ENCODE data around the gene ACADS.
"Not testable (repeated sequence)": the region's sequence is repeated elsewhere in the genome, so short reads cannot be mapped to it uniquely, and the experiment has no call there.

Gene ACADS

GRCh38 chr12:120726961-120727360, 1.3 kb downstream of the ACADS start:
- Mint-ChIP-seq H3K4me3 (no peak overlapping the region), H3K4me1 (peaks cover 15 to 26% of the 10 kb centered on the region in 2 donors), H3K9me3 (no peaks in the 10 kb centered on the region), H3K27ac (no peak overlapping the region), H3K27me3 (no peaks in the 10 kb centered on the region), H3K36me3 (peaks cover 34 to 40% of the 10 kb centered on the region in 2 donors)
- no peak for ATAC-seq (replicated peaks)
- no peak for DNase-seq

GRCh38 chr12:120732198-120732597, 6.6 kb downstream of the ACADS start:
- H3K9me3 Mint-ChIP-seq; H3K4me3 Mint-ChIP-seq; H3K27me3 Mint-ChIP-seq; H3K4me1 Mint-ChIP-seq; DNase-seq; H3K27ac Mint-ChIP-seq; ATAC-seq (replicated peaks): not testable (repeated sequence)
- peaks cover 21 to 22% of the 10 kb centered on the region in 2 donors for H3K36me3 Mint-ChIP-seq

- no peak overlapping the region for H3K4me3 Mint-ChIP-seq
- no peak overlapping the region for H3K27ac Mint-ChIP-seq
- H3K27me3 Mint-ChIP-seq, result no peaks in the 10 kb centered on the region
- no peak for ATAC-seq (replicated peaks)
- H3K36me3 Mint-ChIP-seq, result peaks cover 17 to 19% of the 10 kb centered on the region in 2 donors
- H3K9me3 Mint-ChIP-seq, result no peaks in the 10 kb centered on the region
- no peaks in the 10 kb centered on the region for H3K4me1 Mint-ChIP-seq
- DNase-seq, result no peak
Observed at GRCh38 chr12:120733574-120733973, 7.9 kb downstream of the ACADS start.

- Mint-ChIP-seq H3K9me3 (no peaks in the 10 kb centered on the region), H3K36me3 (peaks cover 17 to 19% of the 10 kb centered on the region in 2 donors)
Observed at GRCh38 chr12:120734210-120734609, 8.6 kb downstream of the ACADS start.

GRCh38 chr12:120735181-120735580, 9.6 kb downstream of the ACADS start:
- H3K4me1 Mint-ChIP-seq, result no peaks in the 10 kb centered on the region
- ATAC-seq (replicated peaks) (no peak), DNase-seq (no peak)
- no peak overlapping the region for H3K27ac Mint-ChIP-seq
- no peak overlapping the region for H3K4me3 Mint-ChIP-seq
- no peaks in the 10 kb centered on the region for H3K9me3 Mint-ChIP-seq
- peaks cover 11 to 12% of the 10 kb centered on the region in 2 donors for H3K36me3 Mint-ChIP-seq
- H3K27me3 Mint-ChIP-seq, result no peaks in the 10 kb centered on the region

More at GRCh38 chr12:120734210-120734609, 8.6 kb downstream of the ACADS start:
- DNase-seq, result no peak
- ATAC-seq (replicated peaks), result no peak
- no peaks in the 10 kb centered on the region for H3K4me1 Mint-ChIP-seq
- no peak overlapping the region for H3K4me3 Mint-ChIP-seq
- H3K27ac Mint-ChIP-seq, result no peak overlapping the region
- H3K27me3 Mint-ChIP-seq, result no peaks in the 10 kb centered on the region

GRCh38 chr12:120736404-120737331, 11.0 kb downstream of the ACADS start:
- H3K9me3 Mint-ChIP-seq, result no peaks in the 10 kb centered on the region
- peaks cover 7 to 9% of the 10 kb centered on the region in 2 donors for H3K36me3 Mint-ChIP-seq
- H3K4me3 Mint-ChIP-seq, result no peak overlapping the region
- H3K4me1 Mint-ChIP-seq, result no peaks in the 10 kb centered on the region
- H3K27ac Mint-ChIP-seq, result no peak overlapping the region
- ATAC-seq (replicated peaks), result no peak
- no peaks in the 10 kb centered on the region for H3K27me3 Mint-ChIP-seq
- DNase-seq, result no peak

- Mint-ChIP-seq H3K36me3 (peaks cover 2 to 9% of the 10 kb centered on the region in 2 donors), H3K9me3 (no peaks in the 10 kb centered on the region), H3K27me3 (no peaks in the 10 kb centered on the region), H3K27ac (no peak overlapping the region), H3K4me1 (no peaks in the 10 kb centered on the region), H3K4me3 (no peak overlapping the region)
- DNase-seq (no peak), ATAC-seq (replicated peaks) (no peak)
Observed at GRCh38 chr12:120737557-120738251, 12.1 kb downstream of the ACADS start.

GRCh38 chr12:120738252-120739030, 12.8 kb downstream of the ACADS start:
- Mint-ChIP-seq H3K36me3 (peaks cover 2 to 9% of the 10 kb centered on the region in 2 donors), H3K4me3 (no peak overlapping the region), H3K27me3 (no peaks in the 10 kb centered on the region), H3K4me1 (no peaks in the 10 kb centered on the region), H3K27ac (no peak overlapping the region), H3K9me3 (no peaks in the 10 kb centered on the region)
- DNase-seq, result no peak
- no peak for ATAC-seq (replicated peaks)

- DNase-seq, result no peak
- no peaks in the 10 kb centered on the region for H3K9me3 Mint-ChIP-seq
Observed at GRCh38 chr12:120739031-120739762, 13.6 kb downstream of the ACADS start.

GRCh38 chr12:120739821-120740613, 14.4 kb downstream of the ACADS start:
- DNase-seq (no peak), ATAC-seq (replicated peaks) (no peak)
- no peaks in the 10 kb centered on the region for H3K4me1 Mint-ChIP-seq
- H3K27ac Mint-ChIP-seq, result no peak overlapping the region
- peaks cover 0 to 3% of the 10 kb centered on the region in 2 donors for H3K36me3 Mint-ChIP-seq
- H3K4me3 Mint-ChIP-seq, result no peak overlapping the region
- H3K9me3 Mint-ChIP-seq, result no peaks in the 10 kb centered on the region
- no peaks in the 10 kb centered on the region for H3K27me3 Mint-ChIP-seq

More at GRCh38 chr12:120739031-120739762, 13.6 kb downstream of the ACADS start:
- Mint-ChIP-seq H3K36me3 (peaks cover under 1 to 5% of the 10 kb centered on the region in 2 donors), H3K4me1 (no peaks in the 10 kb centered on the region), H3K4me3 (no peak overlapping the region), H3K27me3 (no peaks in the 10 kb centered on the region), H3K27ac (no peak overlapping the region)
- no peak for ATAC-seq (replicated peaks)

GRCh38 chr12:120740871-120741270, 15.2 kb downstream of the ACADS start:
- no peak for DNase-seq
- Mint-ChIP-seq H3K4me1 (no peaks in the 10 kb centered on the region), H3K9me3 (no peaks in the 10 kb centered on the region), H3K27ac (no peak overlapping the region), H3K4me3 (no peak overlapping the region), H3K27me3 (no peaks in the 10 kb centered on the region), H3K36me3 (peaks cover 0 to 3% of the 10 kb centered on the region in 2 donors)
- ATAC-seq (replicated peaks), result no peak

GRCh38 chr12:120741476-120742421, 16.1 kb downstream of the ACADS start:
- Mint-ChIP-seq H3K27ac (no peak overlapping the region), H3K9me3 (no peaks in the 10 kb centered on the region), H3K4me3 (no peak overlapping the region), H3K27me3 (no peaks in the 10 kb centered on the region), H3K4me1 (no peaks in the 10 kb centered on the region), H3K36me3 (peaks cover 0 to 3% of the 10 kb centered on the region in 2 donors)
- ATAC-seq (replicated peaks) (no peak), DNase-seq (no peak)
